Measurements from ENCODE around the gene ZNF135. TPM values are rescaled to one million over a fixed set of nuclear protein-coding genes. Genes with fewer than 3 reads are reported as not detected.
A peak's percentile ranks its signal among the peaks of the same experiment; 100 is the strongest.

ZNF135 gene
- total RNA-seq (2014; rRNA removed; shearing (Covaris generic)) = 9.8 and 10.3 TPM in 2 replicates
- 2.8 and 4.8 TPM in 2 replicates for polyA plus RNA-seq (2016; fragmentation: Nextera tagmentation; extraction: Ambion mirVana)
- long read RNA-seq, partial matches to known transcripts = 1 of 1 reads
- long read RNA-seq, other reads (novel, unspliced or antisense) = 0 of 1 reads

DNA sequence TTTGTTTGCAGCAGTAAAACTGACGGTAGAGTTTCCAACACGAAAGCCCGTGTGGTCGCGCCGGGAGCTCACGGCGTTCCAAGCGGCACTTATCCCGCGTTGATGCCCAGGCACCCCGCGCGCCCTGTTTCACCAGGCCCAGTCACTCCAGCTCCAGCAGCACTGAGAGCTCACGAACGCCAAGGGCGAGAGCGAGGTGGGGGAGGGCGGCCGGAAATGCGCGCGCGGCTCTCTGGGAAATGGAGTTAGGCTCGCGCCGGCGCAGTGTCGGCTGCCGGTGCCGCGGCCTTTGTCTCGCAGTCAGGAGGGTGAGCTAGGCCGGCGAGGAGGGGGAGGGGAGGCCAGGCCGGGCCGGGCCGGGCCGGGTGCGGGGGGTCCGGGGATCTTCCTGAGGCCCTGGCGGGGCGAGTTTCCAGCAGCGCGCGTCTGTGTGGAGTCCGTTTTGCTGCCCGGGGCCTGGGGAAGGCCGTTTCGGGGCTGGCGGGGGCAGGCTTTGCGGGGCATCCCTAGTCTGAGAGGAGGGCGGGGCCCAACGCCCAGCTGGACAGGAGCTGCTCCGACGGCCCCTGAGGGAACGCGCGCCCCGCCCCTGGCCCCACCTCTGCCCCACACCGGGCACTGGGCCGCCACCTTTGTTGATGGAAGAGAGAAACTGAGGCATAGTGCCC, at the start of gene ZNF135:
ZNF135 (plus strand) TSS at position 280 of the 668 bp plus-strand sequence. CDS start 721 bp downstream, outside the sequence.
- H3K27ac Mint-ChIP-seq = peak within 1 kb of the TSS; percentile 96
- no peaks in the 10 kb centered on the region for H3K79me2 ChIP-seq (replicated peaks; ENCODE audit: insufficient read depth)
- H3K4me1 ChIP-seq (ENCODE audit: insufficient read depth) = peaks cover 16% of the 10 kb centered on the region
- peak within 1 kb of the TSS; percentile 79 for H3K4me3 Mint-ChIP-seq
- peak; percentile 85 for ATAC-seq
- H4K20me1 ChIP-seq (replicated peaks; ENCODE audit: insufficient read depth) = no peaks in the 10 kb centered on the region
- H3K4me3 ChIP-seq = peak within 1 kb of the TSS; percentile 66
- H3K36me3 Mint-ChIP-seq (ENCODE audit: low read depth) = peaks cover 61% of the 10 kb centered on the region
- H3K4me1 Mint-ChIP-seq = peaks cover 8% of the 10 kb centered on the region
- peaks cover 18% of the 10 kb centered on the region for H3K27me3 Mint-ChIP-seq (ENCODE audit: insufficient read depth, low read depth, poor library complexity)
- H3K27ac ChIP-seq (ENCODE audit: low read depth) = peak within 1 kb of the TSS; percentile 82
- peaks cover 82% of the 10 kb centered on the region for H3K9me3 Mint-ChIP-seq
- no peaks in the 10 kb centered on the region for H3K27me3 ChIP-seq (ENCODE audit: insufficient read depth)
- DNase-seq (ENCODE audit: low spot score) = peak; percentile 94
- H3K4me2 ChIP-seq = peak within 1 kb of the TSS; percentile 81
- H3F3A ChIP-seq (replicated peaks; ENCODE audit: low read depth) = 0 out of 2 replicates have a peak, but pooled peaks cover 4% of the 10 kb centered on the region
- H2AFZ ChIP-seq = peak within 1 kb of the TSS; percentile 76; the same call in 1 of the 2 replicates
- no peaks in the 10 kb centered on the region for H3K36me3 ChIP-seq (ENCODE audit: insufficient read depth)
- TF ChIP-seq, protein P1, sequence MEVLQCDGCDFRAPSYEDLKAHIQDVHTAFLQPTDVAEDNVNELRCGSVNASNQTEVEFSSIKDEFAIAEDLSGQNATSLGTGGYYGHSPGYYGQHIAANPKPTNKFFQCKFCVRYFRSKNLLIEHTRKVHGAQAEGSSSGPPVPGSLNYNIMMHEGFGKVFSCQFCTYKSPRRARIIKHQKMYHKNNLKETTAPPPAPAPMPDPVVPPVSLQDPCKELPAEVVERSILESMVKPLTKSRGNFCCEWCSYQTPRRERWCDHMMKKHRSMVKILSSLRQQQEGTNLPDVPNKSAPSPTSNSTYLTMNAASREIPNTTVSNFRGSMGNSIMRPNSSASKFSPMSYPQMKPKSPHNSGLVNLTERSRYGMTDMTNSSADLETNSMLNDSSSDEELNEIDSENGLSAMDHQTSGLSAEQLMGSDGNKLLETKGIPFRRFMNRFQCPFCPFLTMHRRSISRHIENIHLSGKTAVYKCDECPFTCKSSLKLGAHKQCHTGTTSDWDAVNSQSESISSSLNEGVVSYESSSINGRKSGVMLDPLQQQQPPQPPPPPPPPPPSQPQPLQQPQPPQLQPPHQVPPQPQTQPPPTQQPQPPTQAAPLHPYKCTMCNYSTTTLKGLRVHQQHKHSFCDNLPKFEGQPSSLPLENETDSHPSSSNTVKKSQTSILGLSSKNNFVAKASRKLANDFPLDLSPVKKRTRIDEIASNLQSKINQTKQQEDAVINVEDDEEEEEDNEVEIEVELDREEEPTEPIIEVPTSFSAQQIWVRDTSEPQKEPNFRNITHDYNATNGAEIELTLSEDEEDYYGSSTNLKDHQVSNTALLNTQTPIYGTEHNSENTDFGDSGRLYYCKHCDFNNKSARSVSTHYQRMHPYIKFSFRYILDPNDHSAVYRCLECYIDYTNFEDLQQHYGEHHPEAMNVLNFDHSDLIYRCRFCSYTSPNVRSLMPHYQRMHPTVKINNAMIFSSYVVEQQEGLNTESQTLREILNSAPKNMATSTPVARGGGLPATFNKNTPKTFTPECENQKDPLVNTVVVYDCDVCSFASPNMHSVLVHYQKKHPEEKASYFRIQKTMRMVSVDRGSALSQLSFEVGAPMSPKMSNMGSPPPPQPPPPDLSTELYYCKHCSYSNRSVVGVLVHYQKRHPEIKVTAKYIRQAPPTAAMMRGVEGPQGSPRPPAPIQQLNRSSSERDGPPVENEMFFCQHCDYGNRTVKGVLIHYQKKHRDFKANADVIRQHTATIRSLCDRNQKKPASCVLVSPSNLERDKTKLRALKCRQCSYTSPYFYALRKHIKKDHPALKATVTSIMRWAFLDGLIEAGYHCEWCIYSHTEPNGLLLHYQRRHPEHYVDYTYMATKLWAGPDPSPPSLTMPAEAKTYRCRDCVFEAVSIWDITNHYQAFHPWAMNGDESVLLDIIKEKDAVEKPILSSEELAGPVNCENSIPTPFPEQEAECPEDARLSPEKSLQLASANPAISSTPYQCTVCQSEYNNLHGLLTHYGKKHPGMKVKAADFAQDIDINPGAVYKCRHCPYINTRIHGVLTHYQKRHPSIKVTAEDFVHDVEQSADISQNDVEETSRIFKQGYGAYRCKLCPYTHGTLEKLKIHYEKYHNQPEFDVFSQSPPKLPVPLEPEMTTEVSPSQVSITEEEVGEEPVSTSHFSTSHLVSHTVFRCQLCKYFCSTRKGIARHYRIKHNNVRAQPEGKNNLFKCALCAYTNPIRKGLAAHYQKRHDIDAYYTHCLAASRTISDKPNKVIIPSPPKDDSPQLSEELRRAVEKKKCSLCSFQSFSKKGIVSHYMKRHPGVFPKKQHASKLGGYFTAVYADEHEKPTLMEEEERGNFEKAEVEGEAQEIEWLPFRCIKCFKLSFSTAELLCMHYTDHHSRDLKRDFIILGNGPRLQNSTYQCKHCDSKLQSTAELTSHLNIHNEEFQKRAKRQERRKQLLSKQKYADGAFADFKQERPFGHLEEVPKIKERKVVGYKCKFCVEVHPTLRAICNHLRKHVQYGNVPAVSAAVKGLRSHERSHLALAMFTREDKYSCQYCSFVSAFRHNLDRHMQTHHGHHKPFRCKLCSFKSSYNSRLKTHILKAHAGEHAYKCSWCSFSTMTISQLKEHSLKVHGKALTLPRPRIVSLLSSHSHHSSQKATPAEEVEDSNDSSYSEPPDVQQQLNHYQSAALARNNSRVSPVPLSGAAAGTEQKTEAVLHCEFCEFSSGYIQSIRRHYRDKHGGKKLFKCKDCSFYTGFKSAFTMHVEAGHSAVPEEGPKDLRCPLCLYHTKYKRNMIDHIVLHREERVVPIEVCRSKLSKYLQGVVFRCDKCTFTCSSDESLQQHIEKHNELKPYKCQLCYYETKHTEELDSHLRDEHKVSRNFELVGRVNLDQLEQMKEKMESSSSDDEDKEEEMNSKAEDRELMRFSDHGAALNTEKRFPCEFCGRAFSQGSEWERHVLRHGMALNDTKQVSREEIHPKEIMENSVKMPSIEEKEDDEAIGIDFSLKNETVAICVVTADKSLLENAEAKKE (CRISPR knock-in tag; IDR thresholded peaks at IDR 0.05) = no peak
- TF ChIP-seq JUNB (IDR thresholded peaks at IDR 0.05; ENCODE audit: unreplicated experiment) (no peak), ZNF114 (CRISPR knock-in tag; IDR thresholded peaks at IDR 0.05) (no peak), POLR2AphosphoS5 (IDR thresholded peaks at IDR 0.05; ENCODE audit: low read depth) (peak; percentile 93)
- TF ChIP-seq, protein P2, sequence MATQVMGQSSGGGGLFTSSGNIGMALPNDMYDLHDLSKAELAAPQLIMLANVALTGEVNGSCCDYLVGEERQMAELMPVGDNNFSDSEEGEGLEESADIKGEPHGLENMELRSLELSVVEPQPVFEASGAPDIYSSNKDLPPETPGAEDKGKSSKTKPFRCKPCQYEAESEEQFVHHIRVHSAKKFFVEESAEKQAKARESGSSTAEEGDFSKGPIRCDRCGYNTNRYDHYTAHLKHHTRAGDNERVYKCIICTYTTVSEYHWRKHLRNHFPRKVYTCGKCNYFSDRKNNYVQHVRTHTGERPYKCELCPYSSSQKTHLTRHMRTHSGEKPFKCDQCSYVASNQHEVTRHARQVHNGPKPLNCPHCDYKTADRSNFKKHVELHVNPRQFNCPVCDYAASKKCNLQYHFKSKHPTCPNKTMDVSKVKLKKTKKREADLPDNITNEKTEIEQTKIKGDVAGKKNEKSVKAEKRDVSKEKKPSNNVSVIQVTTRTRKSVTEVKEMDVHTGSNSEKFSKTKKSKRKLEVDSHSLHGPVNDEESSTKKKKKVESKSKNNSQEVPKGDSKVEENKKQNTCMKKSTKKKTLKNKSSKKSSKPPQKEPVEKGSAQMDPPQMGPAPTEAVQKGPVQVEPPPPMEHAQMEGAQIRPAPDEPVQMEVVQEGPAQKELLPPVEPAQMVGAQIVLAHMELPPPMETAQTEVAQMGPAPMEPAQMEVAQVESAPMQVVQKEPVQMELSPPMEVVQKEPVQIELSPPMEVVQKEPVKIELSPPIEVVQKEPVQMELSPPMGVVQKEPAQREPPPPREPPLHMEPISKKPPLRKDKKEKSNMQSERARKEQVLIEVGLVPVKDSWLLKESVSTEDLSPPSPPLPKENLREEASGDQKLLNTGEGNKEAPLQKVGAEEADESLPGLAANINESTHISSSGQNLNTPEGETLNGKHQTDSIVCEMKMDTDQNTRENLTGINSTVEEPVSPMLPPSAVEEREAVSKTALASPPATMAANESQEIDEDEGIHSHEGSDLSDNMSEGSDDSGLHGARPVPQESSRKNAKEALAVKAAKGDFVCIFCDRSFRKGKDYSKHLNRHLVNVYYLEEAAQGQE (IDR thresholded peaks at IDR 0.05; ENCODE audit: unreplicated experiment) = no peak
- TF ChIP-seq, protein P3, sequence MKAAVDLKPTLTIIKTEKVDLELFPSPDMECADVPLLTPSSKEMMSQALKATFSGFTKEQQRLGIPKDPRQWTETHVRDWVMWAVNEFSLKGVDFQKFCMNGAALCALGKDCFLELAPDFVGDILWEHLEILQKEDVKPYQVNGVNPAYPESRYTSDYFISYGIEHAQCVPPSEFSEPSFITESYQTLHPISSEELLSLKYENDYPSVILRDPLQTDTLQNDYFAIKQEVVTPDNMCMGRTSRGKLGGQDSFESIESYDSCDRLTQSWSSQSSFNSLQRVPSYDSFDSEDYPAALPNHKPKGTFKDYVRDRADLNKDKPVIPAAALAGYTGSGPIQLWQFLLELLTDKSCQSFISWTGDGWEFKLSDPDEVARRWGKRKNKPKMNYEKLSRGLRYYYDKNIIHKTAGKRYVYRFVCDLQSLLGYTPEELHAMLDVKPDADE (IDR thresholded peaks at IDR 0.05) = peak; percentile 84
- 0 out of 2 replicates have a peak, but pooled peaks cover 6% of the 10 kb centered on the region for H3K9me2 ChIP-seq (ENCODE audit: insufficient read depth)
